Inflammatory macrophage treated with lipopolysaccharide for 1 hour (primary cell): ENCODE data around the gene PLVAP.

ENCODE experiments used
- DNase-seq, 2 donors: peaks; one replicate each; pipeline ENCODE4 v3.0.0-alpha.2; 2020 to 2022

The PLVAP gene

DNA sequence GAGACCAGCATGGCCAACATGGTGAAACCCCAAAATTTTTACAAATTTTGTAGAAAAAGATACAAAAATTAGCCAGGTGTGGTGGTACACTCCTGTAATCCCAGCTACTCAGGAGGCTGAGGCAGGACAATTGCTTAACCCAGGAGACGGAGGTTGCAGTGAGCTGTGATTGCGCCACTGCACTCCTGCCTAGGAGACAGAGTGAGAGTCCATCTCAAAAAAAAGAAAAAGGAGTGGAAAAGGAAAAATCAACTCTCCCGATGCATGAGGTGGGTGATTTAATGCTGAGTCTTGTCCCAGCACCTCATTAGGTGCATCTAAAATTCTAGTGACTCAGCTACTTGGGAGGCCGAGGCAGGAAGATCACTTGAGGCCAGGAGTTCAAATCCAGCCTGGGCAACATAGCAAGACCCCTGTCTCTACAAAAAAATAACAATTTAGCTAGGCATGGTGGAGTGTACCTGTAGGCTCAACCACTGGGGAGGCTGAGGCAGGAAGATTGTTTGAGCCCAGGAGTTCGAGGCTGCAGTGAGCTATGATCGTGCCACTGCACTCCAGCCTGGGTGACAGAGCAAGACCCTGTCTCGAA is 20.0 kb downstream of the PLVAP start:
- DNase-seq = no peak

DNA sequence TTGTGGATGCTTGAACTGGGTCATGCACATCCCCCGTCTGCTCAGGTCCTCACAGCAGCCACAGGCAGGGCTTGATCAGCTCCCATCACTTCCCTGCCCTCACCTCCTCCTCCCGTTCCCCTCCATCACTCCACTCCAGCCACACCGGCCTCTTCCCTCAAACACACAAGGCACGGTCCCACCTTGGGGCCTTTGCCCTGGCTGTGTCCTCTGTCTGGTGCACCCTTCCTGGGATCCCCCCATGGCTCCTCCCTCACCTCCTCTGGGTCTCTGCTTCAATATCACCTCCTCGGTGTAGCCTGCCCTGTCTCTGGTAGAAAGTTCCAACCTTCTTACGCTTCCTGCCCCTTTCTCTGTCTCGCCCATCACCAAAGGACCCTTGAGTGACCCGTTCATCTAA is 23.8 kb downstream of the PLVAP start:
- no peak for DNase-seq

DNA sequence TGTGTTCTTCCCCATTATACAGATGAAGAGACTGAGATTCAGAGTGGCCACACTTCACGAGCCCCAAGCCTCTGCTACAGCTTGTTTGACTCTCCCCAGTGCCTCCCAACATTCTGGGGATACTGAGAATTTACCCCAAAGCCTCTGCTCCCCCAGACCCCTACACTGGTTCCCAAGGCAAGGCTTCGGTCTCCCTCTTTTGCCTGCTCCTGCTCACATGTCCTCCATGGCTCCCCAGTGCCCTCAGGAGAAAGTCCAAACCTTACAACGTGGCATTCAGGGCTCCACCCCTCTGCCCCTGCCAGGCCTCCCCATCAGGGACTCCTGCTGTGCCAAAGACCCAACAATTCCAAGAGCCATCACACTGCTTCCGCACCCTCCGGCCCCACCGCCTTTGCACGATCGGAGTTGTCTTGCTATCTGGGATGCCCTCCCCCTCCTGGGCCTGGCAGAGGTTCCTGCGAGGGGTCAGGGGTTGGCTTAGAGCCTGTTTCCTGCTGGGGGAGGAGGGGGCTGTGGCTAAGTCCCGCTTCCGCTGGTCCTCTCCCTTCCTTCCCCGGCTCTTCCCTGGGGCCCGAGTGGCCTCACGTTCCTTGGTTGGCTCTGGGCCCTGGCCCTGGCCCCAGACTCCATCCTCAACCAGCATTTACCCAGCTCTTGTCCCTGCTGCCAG is 24.4 kb downstream of the PLVAP start:
- DNase-seq = no peak

DNA sequence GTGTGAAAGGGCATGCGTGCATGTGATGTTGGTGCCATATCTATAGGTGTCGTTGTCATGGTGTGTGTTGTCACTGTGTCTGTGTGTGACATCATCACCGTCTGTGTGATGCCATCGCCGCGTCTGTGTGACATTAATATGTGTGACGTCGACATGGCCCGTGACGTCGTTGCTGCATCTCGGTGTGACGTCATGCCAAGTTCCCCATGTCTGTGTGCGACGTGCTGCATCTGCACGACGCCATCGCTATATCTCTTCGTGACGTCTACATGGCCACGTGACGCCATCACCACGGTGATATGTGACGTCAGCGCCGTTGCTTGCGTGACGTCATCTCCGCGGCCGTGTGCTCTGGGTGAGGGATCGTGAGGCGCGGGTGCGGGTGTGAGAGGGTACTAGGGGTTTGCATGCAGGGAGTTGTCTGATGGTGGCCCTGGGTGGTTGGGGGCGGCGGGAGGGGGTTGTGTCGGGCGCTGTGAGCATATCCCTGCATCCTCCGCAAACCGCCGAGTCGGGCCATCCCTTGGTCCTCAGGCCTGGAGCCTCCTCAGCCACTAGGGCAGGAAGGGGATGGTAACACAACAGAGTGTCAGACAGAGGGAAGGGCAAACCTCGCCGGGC is 25.2 kb downstream of the PLVAP start:
- DNase-seq = no peak

DNA sequence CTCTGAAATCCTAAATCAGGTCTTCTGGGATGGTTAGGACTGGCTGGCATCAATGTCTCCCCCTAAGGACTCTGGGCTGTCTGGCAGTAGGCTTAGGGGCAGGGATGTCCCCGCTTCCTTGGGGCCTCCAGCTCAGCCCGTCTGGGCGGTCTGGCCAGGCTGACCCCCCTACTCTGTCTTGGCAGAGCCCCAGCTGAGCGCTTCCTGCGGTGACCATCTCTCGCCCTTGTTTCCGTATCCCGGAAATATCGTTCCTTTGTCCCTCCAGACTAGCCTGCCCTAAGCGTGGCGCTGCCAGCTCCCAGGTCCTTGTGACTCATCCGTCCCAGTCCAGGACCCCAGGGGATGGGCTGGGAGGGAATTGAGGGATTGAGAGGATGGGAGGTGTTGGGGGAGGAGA is 28.4 kb downstream of the PLVAP start:
- DNase-seq = no peak

DNA sequence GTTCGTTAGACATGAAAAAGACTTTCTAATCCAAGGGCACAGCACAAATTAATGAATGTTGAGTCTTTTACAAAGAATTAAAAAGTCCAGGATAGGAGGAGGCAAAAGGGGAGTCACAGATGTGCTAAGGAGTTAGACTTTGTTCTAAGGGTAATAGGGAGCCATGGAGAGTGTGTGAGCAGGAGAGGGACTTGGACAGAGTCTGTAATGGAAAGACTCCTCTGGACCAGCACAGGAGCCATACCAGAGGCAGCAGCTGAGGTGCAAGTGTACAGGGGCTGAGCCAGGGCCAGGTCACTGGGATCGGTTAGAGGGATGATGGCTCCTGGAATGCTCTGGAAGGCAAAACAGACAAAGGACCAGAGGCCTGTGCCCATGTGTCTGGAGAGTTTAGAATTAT is 29.3 kb downstream of the PLVAP start:
- DNase-seq = no peak

DNA sequence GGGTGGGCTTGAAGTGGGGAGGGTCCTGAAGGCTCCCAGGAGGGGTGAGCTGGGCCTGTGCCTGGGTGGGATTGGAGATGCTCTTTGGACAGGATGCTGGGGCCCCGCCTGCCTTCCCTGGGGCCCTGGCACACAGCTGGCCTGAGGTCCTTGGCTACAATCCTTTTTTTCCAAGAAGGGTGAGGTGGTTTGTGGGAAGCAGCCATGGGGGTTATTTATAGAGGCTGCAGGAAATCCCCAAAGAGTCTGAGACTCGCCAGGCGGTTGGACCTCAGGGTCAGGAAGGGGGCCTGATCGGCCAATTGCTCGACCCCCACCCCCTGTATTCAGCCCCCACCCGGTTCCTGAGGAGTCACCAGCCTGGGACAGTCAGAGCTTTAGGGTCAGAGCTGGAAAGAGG is 29.8 kb downstream of the PLVAP start:
- no peak for DNase-seq

DNA sequence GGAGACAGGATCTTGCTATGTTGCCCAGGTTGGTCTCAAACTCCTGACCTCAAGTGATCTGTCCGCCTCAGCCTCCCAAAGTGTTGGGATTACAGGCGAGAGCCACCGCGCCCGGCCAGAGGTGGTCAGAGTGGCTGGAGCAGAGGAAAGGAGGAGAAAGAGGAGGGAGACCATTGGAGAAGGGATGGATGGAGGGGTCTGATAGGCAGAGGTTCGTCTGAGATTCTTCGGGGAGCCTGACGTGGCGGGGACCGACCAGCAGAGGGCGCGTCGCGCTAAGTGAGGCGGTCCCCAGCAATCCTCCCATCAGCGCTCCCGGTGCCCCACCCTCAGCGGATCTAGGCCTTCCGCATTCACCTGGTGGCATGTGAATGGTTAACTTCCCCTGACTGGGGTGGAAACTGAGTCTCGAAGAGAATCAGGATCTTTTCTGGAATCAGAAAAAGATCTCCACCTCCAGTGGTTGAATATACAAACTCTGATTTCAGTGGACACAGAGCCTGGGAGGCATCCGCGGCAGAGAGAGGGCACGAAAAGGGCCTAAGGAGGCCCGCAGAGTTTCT is 31.0 kb downstream of the PLVAP start:
- DNase-seq = peak; percentile 43 to 87

DNA sequence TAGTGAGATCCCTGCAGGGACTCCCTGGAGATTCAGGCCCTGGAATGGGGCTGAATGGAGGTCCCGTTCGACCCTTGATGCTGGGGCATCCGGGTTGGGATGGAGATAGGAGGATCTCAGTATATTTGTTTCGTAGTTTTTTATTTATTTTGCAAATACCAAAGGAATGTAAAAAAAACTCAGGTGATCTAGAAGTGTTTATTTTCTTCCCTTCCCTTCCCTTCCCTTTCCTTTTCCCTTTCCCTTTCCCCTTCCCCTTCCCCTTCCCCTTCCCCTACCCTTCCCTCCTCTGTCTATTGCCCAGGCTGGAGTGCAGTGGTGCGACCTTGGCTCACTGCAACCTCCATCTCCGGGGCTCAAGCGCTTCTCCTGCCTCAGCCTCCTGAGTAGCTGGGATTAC is 35.3 kb downstream of the PLVAP start:
- DNase-seq = no peak

DNA sequence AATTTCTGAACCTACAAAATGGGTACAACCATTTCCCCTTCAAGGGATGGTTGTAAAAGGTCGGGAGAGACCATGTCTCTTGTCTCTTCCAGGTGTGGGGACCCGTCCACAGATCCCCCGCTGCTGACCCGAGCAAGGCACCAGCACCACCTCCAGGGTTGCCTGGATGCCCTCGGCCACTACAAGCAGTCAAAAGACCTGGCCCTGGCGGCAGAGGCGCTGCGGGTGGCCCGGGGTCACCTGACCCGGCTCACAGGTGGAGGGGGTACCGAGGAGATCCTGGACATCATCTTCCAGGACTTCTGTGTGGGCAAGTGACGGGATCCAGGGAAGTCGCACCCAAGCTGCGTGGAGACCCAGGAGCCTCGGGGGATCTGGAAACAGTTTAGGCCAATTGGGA is 35.8 kb downstream of the PLVAP start:
- DNase-seq = no peak

DNA sequence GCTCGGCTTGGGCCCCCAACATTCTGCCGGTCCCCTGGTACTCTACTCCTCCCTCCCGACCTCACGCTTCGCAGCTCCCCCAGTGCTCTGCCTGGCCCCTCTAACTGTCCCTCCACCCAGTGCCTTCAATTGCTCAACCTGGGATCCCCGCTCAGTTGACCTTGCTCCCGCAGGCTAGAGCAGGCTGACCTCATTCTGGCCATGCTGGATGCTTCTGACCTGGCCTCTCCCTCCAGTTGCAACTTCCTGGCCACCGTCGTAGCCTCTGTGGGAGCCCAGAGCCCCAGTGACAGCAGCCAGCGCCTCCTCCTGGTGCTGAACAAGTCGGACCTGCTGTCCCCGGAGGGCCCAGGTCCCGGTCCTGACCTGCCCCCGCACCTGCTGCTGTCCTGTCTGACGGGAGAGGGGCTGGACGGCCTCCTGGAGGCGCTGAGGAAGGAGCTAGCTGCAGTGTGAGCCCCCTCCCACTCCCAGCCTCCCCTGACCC is 36.2 kb downstream of the PLVAP start:
- peak; percentile 31 to 42 for DNase-seq

DNA sequence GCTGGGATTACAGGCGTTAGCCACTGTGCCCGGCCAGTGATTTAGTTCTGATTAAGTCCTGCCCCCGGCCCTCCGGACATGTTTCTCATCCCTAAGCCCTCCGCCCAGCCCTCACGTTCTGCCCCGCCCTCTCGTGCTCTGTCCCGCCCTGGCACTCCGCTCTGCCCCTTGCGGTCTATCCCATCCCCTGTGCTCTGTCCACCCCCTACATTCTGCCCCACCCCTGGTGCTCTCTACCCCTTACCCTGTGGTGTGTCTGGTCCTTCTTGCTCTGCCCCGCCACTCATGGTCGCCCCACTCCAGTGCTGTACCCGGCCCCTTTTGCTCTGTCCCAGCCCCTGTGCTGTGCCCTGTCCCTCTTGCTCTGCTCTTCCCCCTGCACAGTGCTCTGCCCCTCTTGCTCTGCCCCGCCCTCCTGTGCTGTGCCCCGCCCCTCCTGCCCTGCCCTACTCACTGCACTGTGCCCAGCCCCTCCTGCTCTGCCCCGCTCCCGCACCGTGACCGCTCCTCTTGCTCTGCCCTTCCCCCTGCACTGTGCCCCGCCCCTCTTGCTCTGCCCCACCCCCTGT is 36.8 kb downstream of the PLVAP start:
- no peak for DNase-seq

DNA sequence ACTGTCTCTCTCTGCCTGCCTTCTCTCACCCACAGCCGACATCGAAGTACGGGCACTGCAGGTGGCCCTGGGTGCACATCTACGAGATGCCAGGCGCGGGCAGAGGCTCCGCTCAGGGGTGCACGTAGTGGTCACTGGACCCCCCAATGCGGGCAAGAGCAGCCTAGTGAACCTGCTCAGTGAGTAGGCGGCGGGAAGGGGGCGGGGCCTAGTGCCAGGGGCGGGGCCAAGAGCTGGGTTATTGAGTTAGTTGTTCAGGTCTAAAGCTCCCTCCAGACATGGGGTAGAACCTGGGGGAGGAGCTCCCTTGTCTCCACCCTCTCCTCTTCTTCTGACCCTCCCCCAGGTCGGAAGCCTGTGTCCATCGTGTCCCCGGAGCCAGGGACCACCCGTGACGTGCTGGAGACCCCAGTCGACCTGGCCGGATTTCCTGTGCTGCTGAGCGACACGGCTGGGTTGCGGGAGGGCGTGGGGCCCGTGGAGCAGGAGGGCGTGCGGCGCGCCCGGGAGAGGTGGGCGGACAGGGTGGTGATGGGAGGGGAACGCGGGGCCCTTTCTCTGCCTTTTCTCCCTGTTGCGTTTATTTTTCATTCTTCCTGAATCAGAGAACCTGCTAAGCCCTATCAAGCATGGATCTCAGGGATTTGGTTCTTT is 37.9 kb downstream of the PLVAP start:
- no peak for DNase-seq

DNA sequence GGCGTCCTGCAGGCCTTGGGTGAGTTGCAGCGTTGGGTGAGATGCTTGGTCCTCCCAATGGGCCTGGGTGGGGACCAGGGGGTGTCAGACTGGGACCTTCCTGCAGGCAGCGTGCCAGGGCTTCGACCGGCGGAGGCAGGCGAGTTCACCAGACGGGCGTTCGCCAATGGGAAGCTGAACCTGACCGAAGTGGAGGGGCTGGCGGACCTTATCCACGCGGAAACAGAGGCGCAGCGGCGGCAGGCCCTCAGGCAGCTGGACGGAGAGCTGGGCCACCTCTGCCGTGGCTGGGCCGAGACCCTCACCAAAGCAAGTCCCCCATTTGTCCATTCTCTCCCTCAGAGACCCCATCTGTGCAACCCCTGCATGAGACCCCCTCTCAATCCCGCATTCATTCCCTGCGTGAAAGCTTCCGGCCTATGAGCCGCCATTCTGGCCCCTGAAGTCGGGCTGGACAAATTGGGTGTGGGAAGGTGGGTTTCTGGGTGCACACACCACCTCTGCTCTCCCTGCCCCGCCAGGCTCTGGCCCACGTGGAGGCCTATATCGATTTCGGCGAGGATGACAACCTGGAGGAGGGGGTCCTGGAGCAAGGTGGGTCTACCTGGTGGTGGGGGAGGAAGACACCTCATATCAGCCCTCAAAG is 38.6 kb downstream of the PLVAP start:
- no peak for DNase-seq

DNA sequence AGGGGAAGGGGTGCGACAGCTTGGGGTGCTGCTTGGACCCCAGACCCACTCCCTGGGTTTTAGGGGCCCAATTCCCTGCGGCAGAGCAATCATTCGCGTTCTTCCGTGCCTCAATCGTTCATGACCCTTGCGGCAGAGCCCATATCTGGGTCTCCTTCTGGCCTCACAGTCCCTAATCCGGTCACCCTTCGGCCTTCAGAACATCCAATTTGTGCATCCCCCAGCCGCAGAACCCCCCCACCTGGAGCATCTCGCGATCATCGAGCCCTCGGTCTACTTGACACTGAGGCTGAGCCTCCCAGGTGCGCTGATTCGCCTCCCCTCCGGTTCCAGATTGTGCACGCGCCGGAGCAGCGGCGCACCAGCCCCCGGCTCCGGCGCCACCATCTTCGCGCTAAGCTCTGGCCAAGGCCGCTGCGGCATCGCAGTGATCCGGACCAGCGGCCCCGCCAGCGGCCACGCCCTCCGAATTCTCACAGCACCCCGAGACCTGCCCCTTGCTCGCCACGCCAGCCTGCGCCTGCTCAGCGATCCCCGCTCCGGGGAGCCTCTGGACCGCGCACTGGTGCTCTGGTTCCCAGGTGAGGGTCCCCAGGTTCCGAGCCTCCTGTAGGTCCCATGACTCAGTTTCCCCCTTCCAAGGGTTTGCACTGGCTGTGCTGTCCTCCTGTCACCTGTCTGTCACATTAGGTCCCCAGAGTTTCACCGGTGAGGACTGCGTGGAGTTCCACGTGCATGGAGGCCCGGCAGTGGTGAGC is 39.3 kb downstream of the PLVAP start:
- DNase-seq = no peak

DNA sequence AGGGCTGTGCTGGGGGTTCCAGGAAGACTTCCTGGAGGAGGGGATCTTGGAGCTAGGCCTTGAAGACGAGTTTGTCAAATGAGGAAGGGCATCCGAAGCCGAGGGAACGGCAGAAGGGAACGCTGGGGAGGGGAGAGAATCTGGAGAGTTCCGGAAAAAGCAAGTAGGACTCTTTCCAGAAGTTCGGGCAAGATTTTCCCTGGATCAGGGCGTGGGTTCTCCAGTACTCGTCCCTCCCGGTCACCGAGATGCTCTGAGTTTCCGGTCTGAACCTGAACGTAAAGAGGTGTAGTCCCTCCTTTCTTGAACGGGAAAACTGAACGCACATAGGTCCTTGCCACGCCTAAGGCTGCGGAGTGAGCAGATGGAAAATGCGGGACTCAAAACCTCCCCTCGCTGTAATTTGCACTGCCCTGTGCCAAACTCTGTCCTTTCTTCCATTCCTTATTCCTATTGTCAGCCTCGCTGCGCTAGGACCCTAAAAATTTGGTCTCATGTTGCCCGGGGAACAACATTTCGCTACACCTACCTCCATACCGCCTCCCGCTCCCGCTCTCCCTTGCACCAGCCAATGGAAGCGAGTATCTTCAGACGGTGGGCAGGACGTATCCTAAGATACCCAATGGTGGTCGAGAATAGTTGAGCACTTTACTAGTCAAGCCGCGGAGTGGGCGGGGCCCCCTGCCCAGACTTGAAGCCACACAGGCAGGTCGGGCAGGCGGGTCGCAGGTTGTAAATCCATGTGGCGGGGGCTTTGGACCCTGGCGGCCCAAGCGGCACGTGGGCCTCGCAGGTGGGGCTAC is 40.1 kb downstream of the PLVAP start, which contains the start of gene GTPBP3:
GTPBP3 (plus strand) TSS at position 682 of the 803 bp plus-strand sequence; CDS start at position 741, 59 bp downstream.
- DNase-seq = peak; percentile 95 to 97

DNA sequence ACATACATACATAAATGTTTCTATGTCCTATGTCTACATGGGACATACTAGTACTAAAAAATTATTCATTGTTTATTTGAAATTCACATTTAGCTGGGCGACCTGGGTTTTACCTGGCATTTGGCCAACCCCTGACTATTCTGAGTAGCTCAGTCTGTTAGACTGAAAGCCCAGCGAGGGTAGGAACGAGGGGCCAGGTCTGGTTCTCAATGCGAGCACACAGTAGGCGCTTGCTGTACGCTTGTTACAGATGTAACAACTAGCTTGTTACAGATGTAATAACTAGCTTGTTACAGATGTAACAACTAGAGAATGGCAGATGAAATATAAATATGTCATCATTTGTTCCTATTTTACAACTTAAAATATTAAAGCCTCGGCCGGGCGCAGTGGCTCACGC is 41.6 kb downstream of the PLVAP start:
- DNase-seq = no peak

DNA sequence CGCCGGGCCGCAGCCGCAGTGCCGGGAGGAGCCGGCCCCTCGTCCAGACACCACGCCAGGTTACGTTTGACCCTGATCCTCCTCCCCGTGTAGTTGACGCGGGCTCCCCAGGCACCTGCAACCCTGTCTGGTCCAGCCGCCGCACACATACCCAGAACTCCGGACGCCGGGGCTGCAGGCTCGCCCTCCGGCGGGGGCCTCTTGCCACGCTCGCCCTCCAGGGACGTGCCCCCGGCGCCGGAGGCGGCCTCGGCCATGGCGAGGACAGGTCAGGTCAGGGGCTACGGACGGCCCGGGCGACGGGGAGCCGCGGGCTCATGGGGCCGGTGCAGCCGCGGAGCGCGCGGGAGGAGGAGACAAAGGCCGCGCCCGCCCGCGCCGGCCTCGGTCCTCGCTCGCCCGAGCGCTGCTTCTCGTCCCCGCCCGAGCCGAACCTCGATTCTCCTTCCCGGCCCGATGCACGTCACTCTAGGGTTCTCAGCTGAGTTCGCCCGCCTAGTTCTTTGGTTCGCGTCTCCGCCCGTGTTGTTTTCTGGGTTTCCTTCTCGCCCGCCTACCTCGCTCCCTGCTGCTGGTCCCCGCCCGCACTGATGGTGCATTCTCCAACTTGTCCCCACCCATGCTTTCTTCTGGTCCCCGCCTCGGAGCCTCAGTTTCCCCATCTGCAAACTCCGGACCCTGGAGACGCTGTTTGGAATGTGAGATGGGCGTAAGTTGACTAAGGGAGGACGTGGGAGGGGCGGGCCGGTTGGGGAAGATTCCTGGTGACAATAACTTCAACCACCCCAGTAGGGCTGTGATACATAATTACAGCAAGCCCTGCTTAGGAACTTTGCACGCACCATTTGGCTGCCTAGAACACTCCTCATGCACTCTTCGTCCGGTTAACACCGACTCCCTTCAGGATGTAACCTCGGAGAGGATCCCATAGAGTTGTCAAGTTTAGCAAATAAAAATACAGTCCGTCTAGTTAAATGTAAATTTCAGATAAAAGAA is 42.4 kb downstream of the PLVAP start, which contains the start of gene ANO8:
ANO8 (minus strand) TSS at position 442 of the 996 bp plus-strand sequence; CDS start at position 257, 185 bp downstream.
- peak; percentile 93 to 99 for DNase-seq
